ENCODE measurements around the gene LRP2. TPM values are rescaled to one million over a fixed set of nuclear protein-coding genes. Genes with fewer than 3 reads are reported as not detected.

The LRP2 gene
- total and polyA plus RNA-seq, 2 experiments from 2014 or later: 0.68 to 2.7 TPM

- Histone ChIP-seq H3K4me1 (ENCODE audit: insufficient read depth) (no peaks in the 10 kb centered on the region), H2AFZ (peak overlapping the region; percentile 14; the same call in 1 of the 2 replicates), H3K4me3 (no peak overlapping the region), H3K4me2 (no peak overlapping the region), H3K27me3 (ENCODE audit: insufficient read depth) (no peaks in the 10 kb centered on the region), H4K20me1 (replicated peaks; ENCODE audit: insufficient read depth) (no peaks in the 10 kb centered on the region), H3K36me3 (ENCODE audit: insufficient read depth) (no peaks in the 10 kb centered on the region), H3K9me2 (ENCODE audit: insufficient read depth) (peaks cover 5% of the 10 kb centered on the region; the same call in 1 of the 2 replicates), H3F3A (replicated peaks; ENCODE audit: low read depth) (no peaks in the 10 kb centered on the region), H3K79me2 (replicated peaks; ENCODE audit: insufficient read depth) (no peaks in the 10 kb centered on the region), H3K27ac (ENCODE audit: low read depth) (no peak overlapping the region)
- Mint-ChIP-seq H3K4me1 (no peaks in the 10 kb centered on the region), H3K4me3 (no peak overlapping the region), H3K36me3 (ENCODE audit: low read depth) (no peaks in the 10 kb centered on the region), H3K9me3 (no peaks in the 10 kb centered on the region), H3K27ac (no peak overlapping the region), H3K27me3 (ENCODE audit: insufficient read depth, low read depth, poor library complexity) (no peaks in the 10 kb centered on the region)
- DNase-seq (ENCODE audit: low spot score) (no peak), ATAC-seq (no peak)
- no peak for TF ChIP-seq CTCF (conservative IDR thresholded peaks at IDR 0.05; ENCODE audit: low read depth in 2 of 2)
- no peak for TF ChIP-seq NANOG (IDR thresholded peaks at IDR 0.05; ENCODE audit: borderline replicate concordance)
- no peak for TF ChIP-seq REST (IDR thresholded peaks at IDR 0.05; ENCODE audit: unreplicated experiment)
- no peak for TF ChIP-seq ZNF114 (CRISPR knock-in tag; IDR thresholded peaks at IDR 0.05)
- no peak for TF ChIP-seq CREB1 (CRISPR knock-in tag; IDR thresholded peaks at IDR 0.05; ENCODE audit: low read depth)
- no peak for TF ChIP-seq JUNB (IDR thresholded peaks at IDR 0.05; ENCODE audit: unreplicated experiment)
- TF ChIP-seq EZH2 (IDR thresholded peaks at IDR 0.05; ENCODE audit: low read depth, unreplicated experiment): no peak
- TF ChIP-seq ZNF462 (CRISPR knock-in tag; IDR thresholded peaks at IDR 0.05): no peak
- no peak for TF ChIP-seq STAT1 (IDR thresholded peaks at IDR 0.05; ENCODE audit: unreplicated experiment)
- no peak for TF ChIP-seq ETS1 (IDR thresholded peaks at IDR 0.05)
- TF ChIP-seq POLR2AphosphoS5 (IDR thresholded peaks at IDR 0.05; ENCODE audit: low read depth): no peak
- TF ChIP-seq EZH2phosphoT487 (IDR thresholded peaks at IDR 0.05; ENCODE audit: unreplicated experiment): no peak
- no peak for TF ChIP-seq ZNF331 (CRISPR knock-in tag; IDR thresholded peaks at IDR 0.05; ENCODE audit: low read depth)
These were observed 266.7 kb downstream of the LRP2 start for GRCh38 chr2:169095621-169096105.

Data from GM23338 (cell line).